NOMO-1 (cell line): ENCODE results near the gene TGFBR2.
A peak's percentile ranks its signal among the peaks of the same experiment; 100 is the strongest.

ENCODE experiments used
- DNase-seq, 2 experiments: peaks; one replicate each; lab custom pipeline; 2025; ENCODE audit not compliant: unreplicated experiment in 2 of 2; lab: John Stamatoyannopoulos, UW

TGFBR2 gene

GRCh38 chr3:30600572-30600971 is 5.8 kb upstream of the TGFBR2 start:
- DNase-seq, result no peak

- DNase-seq, result peak in 1 of 2 experiments; percentile 10
These were observed 3.5 kb upstream of the TGFBR2 start for GRCh38 chr3:30602946-30603345.

- peak; percentile 54 to 93 for DNase-seq
These were observed 2.3 kb upstream of the TGFBR2 start for GRCh38 chr3:30604093-30604492.

GRCh38 chr3:30604558-30604957 is 1.8 kb upstream of the TGFBR2 start:
- no peak for DNase-seq

- DNase-seq, result no peak
These were observed 1.4 kb upstream of the TGFBR2 start for GRCh38 chr3:30605005-30605404.

GRCh38 chr3:30605706-30606300 is 598 bp upstream of the TGFBR2 start:
- no peak for DNase-seq

- DNase-seq, result peak; percentile 51 to 55
These were observed 832 bp downstream of the TGFBR2 start for GRCh38 chr3:30607032-30607833.

- DNase-seq, result no peak
These were observed 2.2 kb downstream of the TGFBR2 start for GRCh38 chr3:30608598-30608947.

- no peak for DNase-seq
These were observed 3.7 kb downstream of the TGFBR2 start for GRCh38 chr3:30609930-30610701.

GRCh38 chr3:30610702-30611368 is 4.4 kb downstream of the TGFBR2 start:
- no peak for DNase-seq

- DNase-seq, result no peak
These were observed 5.4 kb downstream of the TGFBR2 start for GRCh38 chr3:30611613-30612436.

GRCh38 chr3:30612437-30613132 is 6.2 kb downstream of the TGFBR2 start:
- no peak for DNase-seq

GRCh38 chr3:30613133-30613825 is 6.9 kb downstream of the TGFBR2 start:
- DNase-seq, result no peak

- DNase-seq, result no peak
These were observed 8.0 kb downstream of the TGFBR2 start for GRCh38 chr3:30614373-30614772.

- DNase-seq, result no peak
These were observed 8.5 kb downstream of the TGFBR2 start for GRCh38 chr3:30614943-30615342.

- DNase-seq, result no peak
These were observed 9.4 kb downstream of the TGFBR2 start for GRCh38 chr3:30615615-30616346.

GRCh38 chr3:30616347-30617027 is 10.1 kb downstream of the TGFBR2 start:
- DNase-seq, result no peak

GRCh38 chr3:30617069-30617468 is 10.7 kb downstream of the TGFBR2 start:
- no peak for DNase-seq
